IMR-90 (cell line): ENCODE measurements around the gene SNRPB. TPM values are rescaled to one million over a fixed set of nuclear protein-coding genes. Genes with fewer than 3 reads are reported as not detected.

Experiments used
- ATAC-seq: fragments of 200-7000 bp; cut with Tn5 transposase; 2 replicates; pipeline ENCODE4 v1.9.1; 2020; ENCODE audit warnings: low read depth, mild to moderate bottlenecking, moderate library complexity
- BruUV-seq: library from RNA; stranded (reverse); fragments of 400-500 nt; replicated peaks from 2 replicates; lab custom pipeline; 2021; lab: Mats Ljungman, UMichigan
- CTCF ChIA-PET: fragments of 300-600 bp; formaldehyde crosslinking; extraction: SDS; loops from one replicate; lab custom pipeline; 2021; ENCODE audit warnings: antibody characterized with exemption; lab: Yijun Ruan, JAX
- POLR2A ChIA-PET: fragments of 300-600 bp; sonication (Branson Sonifier 250); formaldehyde crosslinking; loops from one replicate; lab custom pipeline; 2022; ENCODE audit warnings: antibody characterized with exemption; ENCODE audit not compliant: unreplicated experiment; lab: Charles Lee
- DNase-seq: peaks from one replicate; pipeline ENCODE4 v3.0.0; 2013
- H2AFZ ChIP-seq: replicated peaks from 2 replicates; pipeline ENCODE3; 2013; ENCODE audit warnings: low read length, mild to moderate bottlenecking; ENCODE audit not compliant: poor library complexity
- H2AK5ac ChIP-seq: 2 replicates; pipeline ENCODE4 v1.6.1; 2013; ENCODE audit warnings: low read depth, low read length, inconsistent platforms
- H2AK9ac ChIP-seq: replicated peaks from 2 replicates; pipeline ENCODE3; 2013; ENCODE audit warnings: mild to moderate bottlenecking, low read depth, low read length, moderate library complexity; ENCODE audit not compliant: poor library complexity
- H2BK120ac ChIP-seq: 2 replicates; pipeline ENCODE4 v1.6.1; 2013; ENCODE audit warnings: low read depth, low read length, inconsistent platforms
- H2BK15ac ChIP-seq: 3 replicates; pipeline ENCODE4 v1.6.1; 2013; ENCODE audit warnings: low read depth, low read length, inconsistent platforms
- H2BK20ac ChIP-seq: 2 replicates; pipeline ENCODE4 v1.6.1; 2013; ENCODE audit warnings: low read depth, mild to moderate bottlenecking, inconsistent platforms, low read length, moderate library complexity
- H2BK5ac ChIP-seq: 2 replicates; pipeline ENCODE4 v1.6.1; 2013; ENCODE audit warnings: mild to moderate bottlenecking, low read depth, low read length, inconsistent platforms; ENCODE audit not compliant: poor library complexity, severe bottlenecking
- H3K14ac ChIP-seq: replicated peaks from 2 replicates; pipeline ENCODE4 v1.6.1; 2013; ENCODE audit warnings: low read depth, low read length, inconsistent platforms
- H3K18ac ChIP-seq: 2 replicates; pipeline ENCODE4 v1.6.1; 2013; ENCODE audit warnings: low read depth, low read length, control low read depth
- H3K23ac ChIP-seq: 2 replicates; pipeline ENCODE4 v1.6.1; 2013; ENCODE audit warnings: low read depth, low read length, inconsistent platforms
- H3K27ac ChIP-seq: 2 replicates; pipeline ENCODE4 v1.5.1; 2013; ENCODE audit warnings: mild to moderate bottlenecking, control low read depth, low read length; ENCODE audit not compliant: insufficient read depth
- H3K27me3 ChIP-seq: 2 replicates; pipeline ENCODE4 v1.6.1; 2013; ENCODE audit warnings: low read length; ENCODE audit not compliant: control insufficient read depth, insufficient read depth
- H3K36me3 ChIP-seq: 2 replicates; pipeline ENCODE4 v1.6.1; 2013; ENCODE audit warnings: low read length, mixed read lengths; ENCODE audit not compliant: control insufficient read depth, insufficient read depth
- H3K4ac ChIP-seq: 2 replicates; pipeline ENCODE4 v1.6.1; 2013; ENCODE audit warnings: low read depth, low read length, inconsistent platforms
- H3K4me1 ChIP-seq: 2 replicates; pipeline ENCODE4 v1.6.1; 2013; ENCODE audit warnings: low read length, mixed read lengths; ENCODE audit not compliant: control insufficient read depth, insufficient read depth
- H3K4me2 ChIP-seq: 2 replicates; pipeline ENCODE4 v1.6.1; 2013; ENCODE audit warnings: low read depth, mild to moderate bottlenecking, control low read depth, low read length, moderate library complexity
- H3K4me3 ChIP-seq: 2 replicates; pipeline ENCODE4 v1.5.1; 2013; ENCODE audit warnings: low read depth, mild to moderate bottlenecking, control low read depth, low read length, moderate library complexity; ENCODE audit not compliant: insufficient read depth
- H3K56ac ChIP-seq: 2 replicates; pipeline ENCODE4 v1.6.1; 2013; ENCODE audit warnings: low read length, inconsistent platforms; ENCODE audit not compliant: insufficient read depth; ENCODE audit errors: extremely low read depth
- H3K79me1 ChIP-seq, 2 experiments: 2 replicates each; pipeline ENCODE4 v1.6.1; 2013; ENCODE audit warnings: low read length in 2 of 2, inconsistent platforms in 1 of 2, low read depth in 1 of 2
- H3K9ac ChIP-seq: 2 replicates; pipeline ENCODE4 v1.6.1; 2013; ENCODE audit warnings: low read depth, low read length, control low read depth
- H3K9me1 ChIP-seq: 2 replicates; pipeline ENCODE4 v1.6.1; 2013; ENCODE audit warnings: low read length, inconsistent platforms; ENCODE audit not compliant: insufficient read depth
- H3K9me3 ChIP-seq: 2 replicates; pipeline ENCODE4 v1.6.1; 2013; ENCODE audit warnings: low read length; ENCODE audit not compliant: control insufficient read depth, insufficient read depth
- H4K20me1 ChIP-seq: 2 replicates; pipeline ENCODE4 v1.6.1; 2013; ENCODE audit warnings: low read length, inconsistent platforms; ENCODE audit not compliant: insufficient read depth
- H4K5ac ChIP-seq: 2 replicates; pipeline ENCODE4 v1.6.1; 2013; ENCODE audit warnings: mild to moderate bottlenecking, low read depth, low read length, control low read depth
- H4K8ac ChIP-seq, 2 experiments: 2 replicates each; pipeline ENCODE4 v1.6.1; 2013; ENCODE audit warnings: low read depth in 2 of 2, low read length in 2 of 2, control low read depth in 1 of 2, inconsistent platforms in 1 of 2
- H4K91ac ChIP-seq: 2 replicates; pipeline ENCODE4 v1.6.1; 2013; ENCODE audit warnings: low read depth, low read length, inconsistent platforms; ENCODE audit not compliant: insufficient read depth
- BHLHE40 ChIP-seq: fragments of 150-350 bp; IDR thresholded peaks from 2 replicates; pipeline ENCODE4 v1.6.1; 2016; ENCODE audit warnings: mild to moderate bottlenecking, low read depth, low read length
- CEBPB ChIP-seq: IDR thresholded peaks from 2 replicates; pipeline ENCODE4 v1.6.1; 2012; ENCODE audit warnings: low read depth, low read length, improper control_type of control experiment
- CHD1 ChIP-seq: IDR thresholded peaks from 2 replicates; pipeline ENCODE4 v1.6.1; 2012; ENCODE audit warnings: low read depth, low read length, improper control_type of control experiment
- FOS ChIP-seq: fragments of 150-350 bp; IDR thresholded peaks from 2 replicates; pipeline ENCODE4 v1.6.1; 2016; ENCODE audit warnings: low read depth, low read length
- MAFK ChIP-seq: IDR thresholded peaks from 2 replicates; pipeline ENCODE4 v1.6.1; 2012; ENCODE audit warnings: low read depth, low read length, improper control_type of control experiment
- MAZ ChIP-seq: IDR thresholded peaks from 2 replicates; pipeline ENCODE4 v1.6.1; 2012; ENCODE audit warnings: low read depth, mild to moderate bottlenecking, low read length, improper control_type of control experiment, moderate library complexity, borderline replicate concordance
- MXI1 ChIP-seq: IDR thresholded peaks from 2 replicates; pipeline ENCODE4 v1.6.1; 2012; ENCODE audit warnings: low read depth, mild to moderate bottlenecking, low read length, moderate library complexity, borderline replicate concordance
- NFE2L2 ChIP-seq: fragments of 150-350 bp; IDR thresholded peaks from 2 replicates; pipeline ENCODE4 v1.6.1; 2016; ENCODE audit warnings: low read depth, mild to moderate bottlenecking, low read length
- POLR2A ChIP-seq: IDR thresholded peaks from 2 replicates; pipeline ENCODE4 v1.6.1; 2012; ENCODE audit warnings: mild to moderate bottlenecking, low read depth, low read length
- RAD21 ChIP-seq: IDR thresholded peaks from 2 replicates; pipeline ENCODE4 v1.6.1; 2012; ENCODE audit warnings: low read length, improper control_type of control experiment
- RCOR1 ChIP-seq: IDR thresholded peaks from 2 replicates; pipeline ENCODE4 v1.6.1; 2012; ENCODE audit warnings: mild to moderate bottlenecking, low read length, improper control_type of control experiment; ENCODE audit not compliant: insufficient replicate concordance
- RFX5 ChIP-seq: IDR thresholded peaks from 2 replicates; pipeline ENCODE4 v1.8.0; 2012; ENCODE audit warnings: low read depth, mild to moderate bottlenecking, low read length, moderate library complexity
- SMC3 ChIP-seq: fragments of 150-350 bp; IDR thresholded peaks from 2 replicates; pipeline ENCODE4 v1.6.1; 2016; ENCODE audit warnings: low read depth, mild to moderate bottlenecking, antibody characterized with exemption, low read length, moderate library complexity
- WGBS, 2 experiments: methylation state at CpG; one replicate each; pipeline versions ENCODE4 v1.1.5 to v1.1.7; 2013; ENCODE audit warnings: missing lambda C conversion rate in 2 of 2; ENCODE audit not compliant: insufficient read length in 1 of 2; ENCODE audit errors: extremely low coverage in 2 of 2; 5-methylcytosine and 5-hydroxymethylcytosine counted together
- dilution Hi-C: fragments of 300-500 bp; cut with HindIII; formaldehyde crosslinking; loops from one replicate; pipeline ENCODE4 v1.14.3; 2018; ENCODE audit warnings: low sequenced_read_pairs; ENCODE audit not compliant: unreplicated experiment
- in situ Hi-C: fragments of 300-500 bp; cut with MboI; formaldehyde crosslinking; loops from 3 replicates; pipeline ENCODE4 v1.14.3; 2019; ENCODE audit warnings: low sequenced_read_pairs, inconsistent platforms, mixed read lengths
- intact Hi-C: fragments of 100-400 bp; cut with micrococcal nuclease; formaldehyde crosslinking; loops from 2 replicates; pipeline ENCODE4 v1.10.0; 2022
- polyA plus RNA-seq, 3 experiments: library from polyadenylated mRNA; depleted of rRNA; stranded (reverse); fragments of >200 nt; gene quantifications; 2 replicates each; pipeline ENCODE4 v1.2.3, GENCODE V29; 2012; ENCODE audit warnings: low replicate concordance in 1 of 3
- total RNA-seq: library from RNA; depleted of rRNA; stranded (reverse); fragments of >200 nt; gene quantifications from 2 replicates; pipeline ENCODE4 v1.2.3, GENCODE V29; 2012
- TF ChIP-seq, protein P1 (sequence below): fragments of 150-350 bp; IDR thresholded peaks from 2 replicates; pipeline ENCODE4 v1.6.1; 2017; ENCODE audit warnings: mild to moderate bottlenecking, antibody characterized with exemption, low read length, low read depth
- TF ChIP-seq, protein P2 (sequence below): fragments of 150-350 bp; IDR thresholded peaks from 2 replicates; pipeline ENCODE4 v1.6.1; 2016; ENCODE audit warnings: low read depth, mild to moderate bottlenecking, low read length, moderate library complexity, borderline replicate concordance
- TF ChIP-seq, protein P3 (sequence below): conservative IDR thresholded peaks from 2 replicates; pipeline ENCODE4 v1.5.1; 2012; ENCODE audit warnings: mild to moderate bottlenecking, low read depth, low read length, improper control_type of control experiment

Gene SNRPB
- total and polyA plus RNA-seq, 2 of the 4 experiments (the other 2 are of a cell fraction), result 103 to 214 TPM

DNA sequence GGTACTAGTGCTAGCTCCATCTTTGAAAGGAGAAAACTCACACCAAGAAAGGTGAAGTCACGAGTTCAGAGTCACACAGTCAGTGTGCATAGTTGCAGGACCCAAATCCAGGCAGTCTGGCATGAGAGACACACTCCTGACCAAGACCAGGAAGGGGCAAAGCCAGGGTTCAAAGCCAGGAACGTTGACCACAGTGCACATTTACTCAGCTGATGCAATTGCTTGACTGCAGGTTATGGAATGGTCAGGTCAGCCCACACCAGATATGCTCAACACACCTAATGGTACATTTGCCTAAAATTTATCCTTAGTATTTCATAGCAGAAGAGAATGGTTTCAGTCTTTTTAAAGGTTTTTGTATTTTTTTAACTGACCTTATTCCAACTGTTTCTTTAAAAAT, 52.2 kb downstream of the SNRPB start:
- Histone ChIP-seq H2AK5ac (no peak overlapping the region), H4K20me1 (no peaks in the 10 kb centered on the region), H2AFZ (no peak overlapping the region), H2BK120ac (no peak overlapping the region), H2BK15ac (no peak overlapping the region), H3K18ac (no peak overlapping the region), H3K27me3 (peaks cover 2% of the 10 kb centered on the region), H4K5ac (no peak overlapping the region), H3K4me3 (no peak overlapping the region), H3K36me3 (no peaks in the 10 kb centered on the region), H3K56ac (no peak overlapping the region), H3K23ac (no peak overlapping the region), H3K14ac (no peak overlapping the region), H4K91ac (no peak overlapping the region), H3K4ac (no peak overlapping the region), H3K4me1 (no peaks in the 10 kb centered on the region), H2BK5ac (no peak overlapping the region), H3K27ac (no peak overlapping the region), H2BK20ac (no peak overlapping the region), H3K79me1 (no peaks in the 10 kb centered on the region), H2AK9ac (no peak overlapping the region), H3K9me3 (no peaks in the 10 kb centered on the region), H3K9me1 (no peaks in the 10 kb centered on the region), H3K4me2 (no peak overlapping the region), H3K9ac (no peak overlapping the region), H4K8ac (no peak overlapping the region)
- BruUV-seq, result no TSS peak
- intact Hi-C loops (no loop called here), dilution Hi-C loops (no loop called here), in situ Hi-C loops (no loop called here)
- ATAC-seq, result no peak
- POLR2A ChIA-PET, result no interaction called here
- CTCF ChIA-PET, result no interaction called here
- no peak for DNase-seq
- no CpG with 5 or more reads among the region's 2 CpGs for WGBS, 2 experiments
- TF ChIP-seq, protein P1, sequence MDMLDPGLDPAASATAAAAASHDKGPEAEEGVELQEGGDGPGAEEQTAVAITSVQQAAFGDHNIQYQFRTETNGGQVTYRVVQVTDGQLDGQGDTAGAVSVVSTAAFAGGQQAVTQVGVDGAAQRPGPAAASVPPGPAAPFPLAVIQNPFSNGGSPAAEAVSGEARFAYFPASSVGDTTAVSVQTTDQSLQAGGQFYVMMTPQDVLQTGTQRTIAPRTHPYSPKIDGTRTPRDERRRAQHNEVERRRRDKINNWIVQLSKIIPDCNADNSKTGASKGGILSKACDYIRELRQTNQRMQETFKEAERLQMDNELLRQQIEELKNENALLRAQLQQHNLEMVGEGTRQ, result no peak
- TF ChIP-seq POLR2A (no peak), RAD21 (no peak), SMC3 (no peak), MXI1 (no peak), NFE2L2 (no peak), MAFK (no peak), CHD1 (no peak), RFX5 (no peak), RCOR1 (no peak), CEBPB (no peak), BHLHE40 (no peak), MAZ (no peak), FOS (no peak)
- TF ChIP-seq, protein P2, sequence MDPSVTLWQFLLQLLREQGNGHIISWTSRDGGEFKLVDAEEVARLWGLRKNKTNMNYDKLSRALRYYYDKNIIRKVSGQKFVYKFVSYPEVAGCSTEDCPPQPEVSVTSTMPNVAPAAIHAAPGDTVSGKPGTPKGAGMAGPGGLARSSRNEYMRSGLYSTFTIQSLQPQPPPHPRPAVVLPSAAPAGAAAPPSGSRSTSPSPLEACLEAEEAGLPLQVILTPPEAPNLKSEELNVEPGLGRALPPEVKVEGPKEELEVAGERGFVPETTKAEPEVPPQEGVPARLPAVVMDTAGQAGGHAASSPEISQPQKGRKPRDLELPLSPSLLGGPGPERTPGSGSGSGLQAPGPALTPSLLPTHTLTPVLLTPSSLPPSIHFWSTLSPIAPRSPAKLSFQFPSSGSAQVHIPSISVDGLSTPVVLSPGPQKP, result no peak
- TF ChIP-seq, protein P3, sequence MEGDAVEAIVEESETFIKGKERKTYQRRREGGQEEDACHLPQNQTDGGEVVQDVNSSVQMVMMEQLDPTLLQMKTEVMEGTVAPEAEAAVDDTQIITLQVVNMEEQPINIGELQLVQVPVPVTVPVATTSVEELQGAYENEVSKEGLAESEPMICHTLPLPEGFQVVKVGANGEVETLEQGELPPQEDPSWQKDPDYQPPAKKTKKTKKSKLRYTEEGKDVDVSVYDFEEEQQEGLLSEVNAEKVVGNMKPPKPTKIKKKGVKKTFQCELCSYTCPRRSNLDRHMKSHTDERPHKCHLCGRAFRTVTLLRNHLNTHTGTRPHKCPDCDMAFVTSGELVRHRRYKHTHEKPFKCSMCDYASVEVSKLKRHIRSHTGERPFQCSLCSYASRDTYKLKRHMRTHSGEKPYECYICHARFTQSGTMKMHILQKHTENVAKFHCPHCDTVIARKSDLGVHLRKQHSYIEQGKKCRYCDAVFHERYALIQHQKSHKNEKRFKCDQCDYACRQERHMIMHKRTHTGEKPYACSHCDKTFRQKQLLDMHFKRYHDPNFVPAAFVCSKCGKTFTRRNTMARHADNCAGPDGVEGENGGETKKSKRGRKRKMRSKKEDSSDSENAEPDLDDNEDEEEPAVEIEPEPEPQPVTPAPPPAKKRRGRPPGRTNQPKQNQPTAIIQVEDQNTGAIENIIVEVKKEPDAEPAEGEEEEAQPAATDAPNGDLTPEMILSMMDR, result no peak
